Myocyte (in vitro differentiated cells): ENCODE results near the gene PKD1L1. TPM values are rescaled to one million over a fixed set of nuclear protein-coding genes. Genes with fewer than 3 reads are reported as not detected.
"Not testable (repeated sequence)": the region's sequence is repeated elsewhere in the genome, so short reads cannot be mapped to it uniquely, and the experiment has no call there.

Experiments used
- DNase-seq: peaks from one replicate; pipeline ENCODE4 v3.0.0-alpha.2; 2012; ENCODE audit warnings: low read depth
- total RNA-seq: library from RNA; depleted of rRNA; stranded (reverse); fragments of >200 nt; gene quantifications from 2 replicates; pipeline ENCODE4 v1.2.3, GENCODE V29; 2014

PKD1L1 gene
- total RNA-seq, 1 donor from 2014 or later = 0.03 TPM

- no peak for DNase-seq
These were observed 176.3 kb downstream of the PKD1L1 start for GRCh38 chr7:47771990-47772360.

DNA sequence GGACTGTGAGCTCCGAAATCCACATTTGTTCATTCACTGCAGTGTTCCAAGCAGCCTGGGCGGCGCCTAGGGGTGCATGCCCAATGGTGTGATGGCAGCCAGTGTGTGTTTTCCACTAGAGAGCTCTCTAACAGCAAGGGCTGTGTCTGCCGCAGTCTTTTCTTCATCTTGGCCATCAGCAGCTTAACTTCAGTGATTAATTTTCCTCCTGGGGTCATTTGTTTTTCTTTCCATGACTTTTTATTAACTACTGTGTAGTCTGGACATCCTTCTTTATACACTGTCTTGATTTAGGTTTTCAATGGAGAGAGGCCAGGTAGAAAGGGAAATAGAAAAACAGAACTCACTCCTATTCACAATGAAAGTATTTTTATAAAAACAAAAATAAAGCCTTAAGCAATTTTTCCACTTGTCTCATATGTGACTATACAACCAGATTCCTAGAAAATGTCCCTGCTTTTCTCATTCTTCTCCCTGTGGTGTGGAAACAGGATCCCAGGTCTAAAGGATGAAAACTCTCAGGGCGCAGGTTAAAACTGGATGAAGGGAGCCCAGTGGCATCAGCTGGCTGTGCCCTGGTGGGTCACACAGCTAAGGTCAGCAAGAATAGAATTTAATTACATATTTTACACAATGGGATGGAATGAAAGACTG lies 176.8 kb downstream of the PKD1L1 start:
- peak; percentile 75 for DNase-seq

DNA sequence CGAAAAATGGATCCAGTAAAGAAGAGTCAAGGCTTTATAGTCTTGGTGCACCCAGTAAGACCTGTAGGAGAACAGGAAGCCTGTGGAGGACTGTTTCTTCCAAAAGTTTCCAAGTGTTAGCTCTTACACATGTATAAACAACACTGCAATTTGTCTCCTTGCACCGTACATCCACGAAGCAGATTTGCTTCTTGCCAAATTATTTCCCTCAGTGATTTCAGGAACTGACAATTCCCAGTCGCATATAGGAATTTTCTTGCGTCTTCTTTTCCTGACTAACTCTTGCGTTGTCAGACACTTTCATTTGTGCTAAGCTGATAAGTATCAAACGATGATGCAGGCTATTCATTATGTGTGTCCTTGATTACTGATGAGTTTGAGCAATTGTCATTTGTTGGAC lies 182.1 kb downstream of the PKD1L1 start:
- DNase-seq = no peak

DNA sequence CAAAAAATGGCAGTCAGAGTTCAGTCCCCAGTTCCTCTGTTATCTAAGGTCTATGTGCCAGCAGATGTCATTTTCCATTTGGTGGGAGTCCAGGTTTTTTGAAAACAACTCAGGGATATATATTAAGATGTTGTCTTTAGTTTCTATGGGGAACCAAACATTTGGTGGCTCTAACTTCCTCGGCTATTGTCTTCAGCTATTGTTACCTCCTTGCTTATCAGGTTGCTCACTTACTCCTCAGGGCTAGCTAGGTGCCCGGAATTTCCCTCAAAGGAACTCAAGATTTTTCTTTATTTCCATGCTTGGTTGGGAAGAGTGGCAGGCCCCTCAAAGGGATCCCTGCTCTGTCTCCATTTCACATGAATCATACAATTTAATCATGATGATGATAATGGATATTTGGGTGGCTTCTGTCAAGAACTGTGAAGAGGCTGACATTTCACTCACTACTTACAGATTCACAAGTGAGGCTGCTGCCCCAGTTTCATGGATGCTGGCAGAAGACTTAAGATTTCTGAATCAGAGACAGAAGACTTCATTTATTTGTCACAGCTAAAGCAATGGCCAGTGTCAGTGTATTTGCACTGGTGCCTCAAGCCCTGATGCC lies 182.8 kb downstream of the PKD1L1 start:
- no peak for DNase-seq

DNA sequence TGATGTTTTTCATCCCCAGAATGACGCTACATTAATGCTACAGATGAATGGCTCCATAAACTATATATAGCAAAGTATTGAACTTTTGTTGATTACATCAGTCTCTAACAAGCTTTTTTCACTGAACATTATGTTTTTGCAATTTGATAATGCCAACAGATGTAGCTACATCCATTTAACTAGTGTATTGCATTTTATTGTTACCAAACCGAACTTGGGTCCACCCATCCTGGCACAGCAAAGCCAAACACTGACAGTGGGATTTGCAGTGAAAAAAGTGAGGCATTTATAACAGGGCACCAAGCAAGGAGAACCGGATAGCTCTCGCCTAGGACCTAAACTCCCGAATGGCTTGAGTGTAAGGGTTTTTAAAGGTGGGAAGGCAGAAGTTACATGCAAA lies 183.5 kb downstream of the PKD1L1 start:
- peak; percentile 18 for DNase-seq

GRCh38 chr7:47763063-47763974 lies 184.9 kb downstream of the PKD1L1 start:
- DNase-seq = peak; percentile 74

DNA sequence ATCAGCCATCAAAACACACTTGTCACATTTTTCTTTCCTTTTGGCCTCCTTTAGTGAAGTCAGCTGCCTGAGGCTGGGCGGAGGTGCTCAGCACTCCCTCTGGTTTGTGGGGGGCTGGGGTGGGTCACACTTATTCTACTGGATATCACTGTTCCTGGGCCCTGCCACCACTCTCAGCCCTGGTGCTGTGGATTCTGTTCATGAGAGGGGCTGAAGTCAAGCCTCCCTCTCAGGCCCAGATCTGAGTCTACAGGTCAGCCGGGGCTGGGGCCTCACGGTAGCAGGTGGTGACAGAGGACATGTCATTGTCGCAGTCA lies 185.6 kb downstream of the PKD1L1 start:
- DNase-seq = no peak

- DNase-seq = no peak
These were observed 186.1 kb downstream of the PKD1L1 start for GRCh38 chr7:47762207-47762606.

DNA sequence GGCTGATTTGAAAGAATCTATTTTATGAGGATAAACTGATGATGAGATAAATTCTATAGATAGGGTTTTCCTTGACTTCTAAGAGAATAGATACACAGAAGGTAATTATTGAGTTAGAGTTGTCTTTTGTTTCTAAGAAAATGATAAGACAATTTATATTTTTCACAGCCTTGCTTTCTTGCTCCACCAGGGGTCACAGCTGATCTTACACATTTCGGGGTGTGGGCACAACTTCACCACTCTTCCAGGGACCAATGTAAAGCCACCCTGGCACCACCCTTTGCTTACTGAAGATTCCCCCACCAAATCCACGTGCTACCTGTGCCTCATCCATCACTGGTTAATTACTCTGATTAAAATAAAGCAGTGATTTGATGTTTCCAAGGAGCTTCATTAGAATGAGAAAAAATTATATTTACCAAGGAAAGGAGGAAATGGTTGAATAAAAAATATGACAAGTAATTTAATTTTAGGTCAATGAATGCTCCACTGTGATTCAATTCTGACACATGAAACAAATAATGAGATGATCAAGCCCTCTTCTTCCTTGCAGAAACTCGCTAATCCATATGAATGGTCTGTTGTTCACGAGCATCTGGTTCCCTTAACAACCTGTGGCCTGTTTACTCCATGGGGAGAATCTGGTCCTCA lies 189.1 kb downstream of the PKD1L1 start:
- peak; percentile 46 for DNase-seq

DNA sequence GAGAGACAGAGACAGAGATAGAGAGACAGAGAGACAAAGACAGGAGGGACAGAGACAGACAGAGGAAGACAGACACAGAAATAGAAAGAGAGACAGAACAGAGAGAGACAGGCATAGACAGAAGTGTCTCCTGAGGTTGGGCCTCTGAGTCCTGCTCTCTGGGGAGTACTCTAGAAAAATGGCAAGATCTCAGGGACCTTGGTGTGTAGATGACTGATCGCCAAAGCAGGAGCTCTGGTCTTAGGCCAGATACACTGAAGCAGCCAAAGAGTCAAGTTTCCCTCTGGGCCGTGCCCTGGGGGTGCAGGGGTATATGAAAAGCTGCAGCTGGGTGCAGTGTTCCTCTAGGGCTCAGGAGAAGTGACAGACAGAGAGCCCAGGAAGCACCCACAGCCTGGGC lies 189.7 kb downstream of the PKD1L1 start:
- peak; percentile 63 for DNase-seq

GRCh38 chr7:47757921-47758411 lies 190.3 kb downstream of the PKD1L1 start:
- peak; percentile 85 for DNase-seq

GRCh38 chr7:47756636-47757035 lies 191.6 kb downstream of the PKD1L1 start:
- DNase-seq = no peak

DNA sequence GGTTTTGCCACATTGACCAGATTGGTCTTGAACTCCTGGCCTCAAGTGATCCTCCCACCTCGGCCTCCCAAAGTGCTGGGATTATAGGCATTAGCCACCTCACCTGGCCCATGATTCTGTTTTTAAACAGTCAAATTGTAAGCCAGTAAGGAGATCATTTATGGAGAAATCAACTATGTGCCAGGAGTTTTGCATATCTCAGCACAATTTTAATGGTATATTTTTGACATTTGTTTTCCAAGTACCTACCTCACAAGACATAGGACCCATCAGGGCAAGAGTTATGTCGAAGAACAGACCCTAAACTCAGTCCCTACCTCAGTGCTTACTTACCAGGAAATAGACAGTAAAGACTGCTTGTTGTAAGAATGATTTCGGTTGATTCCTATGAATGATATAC lies 193.0 kb downstream of the PKD1L1 start:
- no peak for DNase-seq

GRCh38 chr7:47751724-47752123 lies 196.5 kb downstream of the PKD1L1 start:
- not testable (repeated sequence) for DNase-seq

DNA sequence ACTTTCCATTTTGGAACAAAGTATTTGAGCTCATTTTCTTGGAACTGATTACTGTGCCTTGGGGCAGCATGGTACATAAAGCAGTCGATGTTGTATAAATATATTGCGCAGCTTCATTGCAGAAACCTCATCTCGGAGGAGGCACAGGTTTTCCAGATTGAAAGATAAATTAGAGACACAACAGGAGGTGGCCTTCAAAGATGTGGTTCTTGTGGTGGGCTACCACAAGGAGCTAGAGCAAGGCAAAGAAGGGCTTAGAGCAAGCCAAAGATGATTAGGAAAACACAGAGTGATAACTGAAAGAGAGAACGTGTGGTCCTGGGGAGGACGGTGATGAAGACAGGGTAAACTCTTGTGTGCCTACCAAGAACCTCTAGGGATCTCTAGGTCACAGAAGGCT lies 197.2 kb downstream of the PKD1L1 start:
- no peak for DNase-seq

- no peak for DNase-seq
These were observed 200.2 kb downstream of the PKD1L1 start for GRCh38 chr7:47748041-47748440.

- DNase-seq = no peak
These were observed 201.1 kb downstream of the PKD1L1 start for GRCh38 chr7:47747160-47747559.

GRCh38 chr7:47746468-47746867 lies 201.8 kb downstream of the PKD1L1 start:
- DNase-seq = no peak

DNA sequence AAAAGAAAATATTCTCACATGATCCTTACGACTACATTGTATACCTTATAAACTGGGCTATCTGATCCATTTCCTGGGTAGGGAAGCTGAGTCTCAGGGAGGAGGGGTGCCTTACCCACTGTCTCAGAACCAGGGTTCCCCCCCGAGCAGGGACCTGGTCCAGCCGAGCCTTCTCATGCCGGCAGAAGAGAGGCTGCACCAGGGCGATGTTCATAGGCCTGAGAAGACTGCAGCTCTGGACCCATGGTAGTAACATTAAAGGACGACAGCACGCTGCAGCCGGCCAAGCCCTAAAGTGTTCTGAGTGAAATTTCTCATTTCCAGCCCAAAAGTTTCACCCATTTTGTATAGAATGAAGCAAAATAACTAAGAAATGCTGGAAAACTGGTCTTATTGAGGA lies 203.4 kb downstream of the PKD1L1 start:
- no peak for DNase-seq

DNA sequence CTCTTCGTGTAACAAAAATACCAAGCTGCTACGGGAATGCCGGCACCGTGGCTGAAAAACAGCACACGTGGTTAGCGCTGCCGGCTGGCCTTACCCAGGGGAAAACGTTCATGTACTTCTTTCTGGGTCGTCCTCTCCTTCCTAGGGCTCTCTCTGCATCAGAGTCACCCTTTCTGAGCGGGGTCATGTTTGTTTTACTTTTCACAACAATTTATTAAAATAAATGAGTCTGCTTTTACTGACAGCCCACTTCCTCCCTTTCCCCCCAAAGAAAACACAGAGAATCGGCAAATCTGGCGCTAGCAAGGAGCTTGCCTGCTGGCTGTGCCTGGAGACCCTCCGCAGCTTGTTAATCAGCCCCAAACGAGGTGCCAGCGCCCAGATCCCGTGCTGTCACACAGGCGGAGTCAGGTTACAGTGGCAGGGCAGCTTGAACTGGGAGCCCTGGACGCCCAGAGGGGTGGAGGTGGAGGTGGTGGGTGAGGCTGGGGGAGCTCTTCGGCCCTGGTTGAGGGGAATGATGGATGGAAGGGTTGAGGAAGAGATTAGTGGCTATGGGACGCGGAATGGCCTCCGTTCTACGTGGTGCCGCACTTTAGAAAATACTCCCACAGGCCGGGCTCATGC lies 204.2 kb downstream of the PKD1L1 start:
- DNase-seq = no peak

DNA sequence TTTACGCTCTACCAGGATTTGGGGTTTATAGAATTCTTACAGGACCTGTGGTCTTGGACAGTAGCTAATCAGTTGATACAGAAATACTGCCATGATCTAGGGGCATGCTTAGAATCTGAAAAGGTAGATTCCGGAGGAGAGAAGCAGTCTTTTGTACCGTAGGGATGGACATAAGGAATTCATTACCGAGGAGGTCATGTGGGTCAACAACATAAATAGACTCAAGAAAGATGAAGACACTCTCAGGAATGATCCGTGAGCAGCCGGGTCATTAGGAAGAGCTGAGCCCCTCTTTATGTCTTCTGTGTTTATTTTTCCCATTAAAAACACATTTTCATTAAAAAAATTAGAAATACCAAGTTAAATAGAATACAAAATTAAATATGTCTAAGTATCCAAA lies 206.3 kb downstream of the PKD1L1 start:
- no peak for DNase-seq
